ENCODE data around the gene MBD6.

Gene MBD6

GRCh38 chr12:57514720-57515407 lies 7.8 kb upstream of the MBD6 start:
- H3K4me1 ChIP-seq (ENCODE audit: insufficient read depth, poor library complexity, severe bottlenecking): peaks cover 11% of the 10 kb centered on the region
- peaks cover 98% of the 10 kb centered on the region for H3K36me3 ChIP-seq (ENCODE audit: low read depth)
- TF ChIP-seq, protein P1, sequence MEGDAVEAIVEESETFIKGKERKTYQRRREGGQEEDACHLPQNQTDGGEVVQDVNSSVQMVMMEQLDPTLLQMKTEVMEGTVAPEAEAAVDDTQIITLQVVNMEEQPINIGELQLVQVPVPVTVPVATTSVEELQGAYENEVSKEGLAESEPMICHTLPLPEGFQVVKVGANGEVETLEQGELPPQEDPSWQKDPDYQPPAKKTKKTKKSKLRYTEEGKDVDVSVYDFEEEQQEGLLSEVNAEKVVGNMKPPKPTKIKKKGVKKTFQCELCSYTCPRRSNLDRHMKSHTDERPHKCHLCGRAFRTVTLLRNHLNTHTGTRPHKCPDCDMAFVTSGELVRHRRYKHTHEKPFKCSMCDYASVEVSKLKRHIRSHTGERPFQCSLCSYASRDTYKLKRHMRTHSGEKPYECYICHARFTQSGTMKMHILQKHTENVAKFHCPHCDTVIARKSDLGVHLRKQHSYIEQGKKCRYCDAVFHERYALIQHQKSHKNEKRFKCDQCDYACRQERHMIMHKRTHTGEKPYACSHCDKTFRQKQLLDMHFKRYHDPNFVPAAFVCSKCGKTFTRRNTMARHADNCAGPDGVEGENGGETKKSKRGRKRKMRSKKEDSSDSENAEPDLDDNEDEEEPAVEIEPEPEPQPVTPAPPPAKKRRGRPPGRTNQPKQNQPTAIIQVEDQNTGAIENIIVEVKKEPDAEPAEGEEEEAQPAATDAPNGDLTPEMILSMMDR (IDR thresholded peaks at IDR 0.05; ENCODE audit: poor library complexity, severe bottlenecking): no peak
- DNase-seq (ENCODE audit: low spot score) (no peak), ATAC-seq (ENCODE audit: low read depth) (no peak; the same call in 2 of the 3 replicates)
- no peaks in the 10 kb centered on the region for H3K9me3 ChIP-seq (ENCODE audit: severe bottlenecking)
- H3K27me3 ChIP-seq (ENCODE audit: insufficient read depth, poor library complexity, severe bottlenecking): no peaks in the 10 kb centered on the region
- H3K27ac ChIP-seq (ENCODE audit: poor library complexity, severe bottlenecking): no peak overlapping the region
- no peak overlapping the region for H3K4me3 ChIP-seq (ENCODE audit: severe bottlenecking)

GRCh38 chr12:57515408-57515933 lies 7.2 kb upstream of the MBD6 start:
- no peak overlapping the region for H3K27ac ChIP-seq (ENCODE audit: poor library complexity, severe bottlenecking)
- no peaks in the 10 kb centered on the region for H3K27me3 ChIP-seq (ENCODE audit: insufficient read depth, poor library complexity, severe bottlenecking)
- ATAC-seq (ENCODE audit: low read depth) (no peak), DNase-seq (ENCODE audit: low spot score) (no peak)
- H3K36me3 ChIP-seq (ENCODE audit: low read depth): peaks cover 95% of the 10 kb centered on the region
- TF ChIP-seq, protein P1 (IDR thresholded peaks at IDR 0.05; ENCODE audit: poor library complexity, severe bottlenecking): no peak
- H3K4me1 ChIP-seq (ENCODE audit: insufficient read depth, poor library complexity, severe bottlenecking): peaks cover 10% of the 10 kb centered on the region
- H3K9me3 ChIP-seq (ENCODE audit: severe bottlenecking): no peaks in the 10 kb centered on the region
- no peak overlapping the region for H3K4me3 ChIP-seq (ENCODE audit: severe bottlenecking)

GRCh38 chr12:57515934-57516541 lies 6.6 kb upstream of the MBD6 start:
- H3K27me3 ChIP-seq (ENCODE audit: insufficient read depth, poor library complexity, severe bottlenecking): no peaks in the 10 kb centered on the region
- ATAC-seq (ENCODE audit: low read depth) (no peak), DNase-seq (ENCODE audit: low spot score) (no peak)
- TF ChIP-seq, protein P1 (IDR thresholded peaks at IDR 0.05; ENCODE audit: poor library complexity, severe bottlenecking): no peak
- peaks cover 90% of the 10 kb centered on the region for H3K36me3 ChIP-seq (ENCODE audit: low read depth)
- H3K4me1 ChIP-seq (ENCODE audit: insufficient read depth, poor library complexity, severe bottlenecking): peaks cover 13% of the 10 kb centered on the region
- no peaks in the 10 kb centered on the region for H3K9me3 ChIP-seq (ENCODE audit: severe bottlenecking)
- no peak overlapping the region for H3K4me3 ChIP-seq (ENCODE audit: severe bottlenecking)
- no peak overlapping the region for H3K27ac ChIP-seq (ENCODE audit: poor library complexity, severe bottlenecking)

DNA sequence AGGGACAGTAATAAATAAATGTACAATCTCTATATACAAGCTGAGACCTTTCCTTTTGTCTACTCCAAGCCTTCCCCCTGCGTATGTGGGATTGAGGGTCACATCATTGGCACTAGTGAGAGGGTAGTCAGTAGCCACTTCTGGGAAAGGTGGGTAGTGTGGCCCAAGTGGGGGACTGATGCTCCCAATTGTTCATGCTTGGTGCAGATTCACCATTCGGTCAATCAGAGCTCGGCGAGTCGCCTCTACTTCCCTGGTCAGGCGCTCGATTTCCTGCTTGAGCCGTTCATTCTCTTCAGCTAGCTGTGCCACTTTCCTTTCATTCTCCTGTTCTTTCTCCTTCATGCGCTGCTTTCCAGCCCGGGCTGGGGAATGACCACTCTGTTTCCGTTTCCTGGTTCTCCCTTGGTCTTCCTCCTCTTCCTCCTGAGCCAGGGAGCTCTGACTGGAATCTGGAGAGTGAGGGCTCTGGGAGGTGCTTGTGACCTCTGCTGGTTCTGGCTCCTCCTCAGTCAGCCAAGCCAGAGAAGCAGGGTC lies 5.9 kb upstream of the MBD6 start:
- Histone ChIP-seq H3K27me3 (ENCODE audit: insufficient read depth, poor library complexity, severe bottlenecking) (no peaks in the 10 kb centered on the region), H3K4me1 (ENCODE audit: insufficient read depth, poor library complexity, severe bottlenecking) (peaks cover 20% of the 10 kb centered on the region), H3K36me3 (ENCODE audit: low read depth) (peaks cover 83% of the 10 kb centered on the region), H3K9me3 (ENCODE audit: severe bottlenecking) (no peaks in the 10 kb centered on the region), H3K27ac (ENCODE audit: poor library complexity, severe bottlenecking) (peak overlapping the region; percentile 90), H3K4me3 (ENCODE audit: severe bottlenecking) (no peak overlapping the region)
- ATAC-seq (ENCODE audit: low read depth) (no peak), DNase-seq (ENCODE audit: low spot score) (no peak)
- TF ChIP-seq, protein P1 (IDR thresholded peaks at IDR 0.05; ENCODE audit: poor library complexity, severe bottlenecking): no peak

Data from RWPE2 (cell line).